Prostate gland (tissue), 2 donors: ENCODE data around the gene MUC15.
"Not testable (repeated sequence)": the region's sequence is repeated elsewhere in the genome, so short reads cannot be mapped to it uniquely, and the experiment has no call there.

ENCODE experiments used
- POLR2A ChIP-seq: fragments of 450-650 bp; IDR thresholded peaks from one replicate; pipeline ENCODE4 v1.6.1; 2016; ENCODE audit warnings: antibody characterized with exemption, mild to moderate bottlenecking
- POLR2AphosphoS5 ChIP-seq: sonication (generic); formaldehyde crosslinking; IDR thresholded peaks from one replicate; pipeline ENCODE4 v1.6.1; 2017; ENCODE audit warnings: antibody characterized with exemption
- TF ChIP-seq, protein P1 (sequence below), 4 experiments: fragments of 200-600 bp in 2 of 4; fragments of 450-650 bp in 2 of 4; sonication (generic) in 2 of 4; IDR thresholded peaks; 1 replicate in 3 of 4; 2 replicates in 1 of 4; pipeline ENCODE4 v1.5.1; 2016 to 2019; ENCODE audit warnings: antibody characterized with exemption in 4 of 4, mild to moderate bottlenecking in 2 of 4, moderate library complexity in 2 of 4

GRCh38 chr11:26595207-26595865 lies 23.3 kb upstream of the MUC15 start:
- TF ChIP-seq, protein P1, sequence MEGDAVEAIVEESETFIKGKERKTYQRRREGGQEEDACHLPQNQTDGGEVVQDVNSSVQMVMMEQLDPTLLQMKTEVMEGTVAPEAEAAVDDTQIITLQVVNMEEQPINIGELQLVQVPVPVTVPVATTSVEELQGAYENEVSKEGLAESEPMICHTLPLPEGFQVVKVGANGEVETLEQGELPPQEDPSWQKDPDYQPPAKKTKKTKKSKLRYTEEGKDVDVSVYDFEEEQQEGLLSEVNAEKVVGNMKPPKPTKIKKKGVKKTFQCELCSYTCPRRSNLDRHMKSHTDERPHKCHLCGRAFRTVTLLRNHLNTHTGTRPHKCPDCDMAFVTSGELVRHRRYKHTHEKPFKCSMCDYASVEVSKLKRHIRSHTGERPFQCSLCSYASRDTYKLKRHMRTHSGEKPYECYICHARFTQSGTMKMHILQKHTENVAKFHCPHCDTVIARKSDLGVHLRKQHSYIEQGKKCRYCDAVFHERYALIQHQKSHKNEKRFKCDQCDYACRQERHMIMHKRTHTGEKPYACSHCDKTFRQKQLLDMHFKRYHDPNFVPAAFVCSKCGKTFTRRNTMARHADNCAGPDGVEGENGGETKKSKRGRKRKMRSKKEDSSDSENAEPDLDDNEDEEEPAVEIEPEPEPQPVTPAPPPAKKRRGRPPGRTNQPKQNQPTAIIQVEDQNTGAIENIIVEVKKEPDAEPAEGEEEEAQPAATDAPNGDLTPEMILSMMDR (IDR thresholded peaks at IDR 0.05): not testable (repeated sequence)
- not testable (repeated sequence) for TF ChIP-seq POLR2AphosphoS5, POLR2A
